PFSK-1 (cell line): Measurements from ENCODE around the gene TBC1D25.

Experiments
- FOXP2 ChIP-seq: optimal IDR thresholded peaks from 2 replicates; pipeline ENCODE3; 2011; ENCODE audit warnings: borderline replicate concordance, control low read depth, inconsistent platforms; ENCODE audit not compliant: insufficient read depth; ENCODE audit errors: extremely low read length, extremely low read depth
- POLR2AphosphoS5 ChIP-seq: IDR thresholded peaks from 2 replicates; pipeline ENCODE4 v1.6.1; 2012; ENCODE audit warnings: low read depth, mild to moderate bottlenecking, control low read depth, low read length, moderate library complexity
- SIN3A ChIP-seq: IDR thresholded peaks from 2 replicates; pipeline ENCODE4 v1.6.1; 2012; ENCODE audit warnings: mild to moderate bottlenecking, low read length, moderate library complexity, borderline replicate concordance; ENCODE audit not compliant: insufficient read depth
- TAF1 ChIP-seq: IDR thresholded peaks from 2 replicates; pipeline ENCODE4 v1.6.1; 2012; ENCODE audit warnings: low read length, control low read depth, borderline replicate concordance; ENCODE audit not compliant: insufficient read depth
- TF ChIP-seq, protein P1 (sequence below), 2 experiments: IDR thresholded peaks; 2 replicates each; pipeline versions ENCODE4 v1.6.1 to v1.8.0; 2011 to 2012; ENCODE audit warnings: low read depth in 2 of 2, low read length in 2 of 2, control low read depth in 1 of 2, inconsistent platforms in 1 of 2, mild to moderate bottlenecking in 1 of 2, moderate library complexity in 1 of 2; ENCODE audit not compliant: insufficient read depth in 1 of 2

TBC1D25 gene

GRCh38 chrX:48574270-48575266 is 35.1 kb downstream of the TBC1D25 start, which contains the start of gene RBM3:
Gene RBM3, plus strand, starts transcription at chrX:48574484. Its CDS starts 697 bp downstream, at chrX:48575181.
- TF ChIP-seq POLR2AphosphoS5 (peak; percentile 92), TAF1 (peak; percentile 39; the same call in 1 of the 2 replicates), FOXP2 (peak; percentile 70), SIN3A (no peak)
- TF ChIP-seq, protein P1, sequence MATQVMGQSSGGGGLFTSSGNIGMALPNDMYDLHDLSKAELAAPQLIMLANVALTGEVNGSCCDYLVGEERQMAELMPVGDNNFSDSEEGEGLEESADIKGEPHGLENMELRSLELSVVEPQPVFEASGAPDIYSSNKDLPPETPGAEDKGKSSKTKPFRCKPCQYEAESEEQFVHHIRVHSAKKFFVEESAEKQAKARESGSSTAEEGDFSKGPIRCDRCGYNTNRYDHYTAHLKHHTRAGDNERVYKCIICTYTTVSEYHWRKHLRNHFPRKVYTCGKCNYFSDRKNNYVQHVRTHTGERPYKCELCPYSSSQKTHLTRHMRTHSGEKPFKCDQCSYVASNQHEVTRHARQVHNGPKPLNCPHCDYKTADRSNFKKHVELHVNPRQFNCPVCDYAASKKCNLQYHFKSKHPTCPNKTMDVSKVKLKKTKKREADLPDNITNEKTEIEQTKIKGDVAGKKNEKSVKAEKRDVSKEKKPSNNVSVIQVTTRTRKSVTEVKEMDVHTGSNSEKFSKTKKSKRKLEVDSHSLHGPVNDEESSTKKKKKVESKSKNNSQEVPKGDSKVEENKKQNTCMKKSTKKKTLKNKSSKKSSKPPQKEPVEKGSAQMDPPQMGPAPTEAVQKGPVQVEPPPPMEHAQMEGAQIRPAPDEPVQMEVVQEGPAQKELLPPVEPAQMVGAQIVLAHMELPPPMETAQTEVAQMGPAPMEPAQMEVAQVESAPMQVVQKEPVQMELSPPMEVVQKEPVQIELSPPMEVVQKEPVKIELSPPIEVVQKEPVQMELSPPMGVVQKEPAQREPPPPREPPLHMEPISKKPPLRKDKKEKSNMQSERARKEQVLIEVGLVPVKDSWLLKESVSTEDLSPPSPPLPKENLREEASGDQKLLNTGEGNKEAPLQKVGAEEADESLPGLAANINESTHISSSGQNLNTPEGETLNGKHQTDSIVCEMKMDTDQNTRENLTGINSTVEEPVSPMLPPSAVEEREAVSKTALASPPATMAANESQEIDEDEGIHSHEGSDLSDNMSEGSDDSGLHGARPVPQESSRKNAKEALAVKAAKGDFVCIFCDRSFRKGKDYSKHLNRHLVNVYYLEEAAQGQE (IDR thresholded peaks at IDR 0.05; ENCODE audit: insufficient read depth in 1 of 2, low read depth in 2 of 2, low read length in 2 of 2), result no peak

- no peak for TF ChIP-seq POLR2AphosphoS5
- TF ChIP-seq, protein P1 (IDR thresholded peaks at IDR 0.05; ENCODE audit: insufficient read depth in 1 of 2, low read depth in 2 of 2, low read length in 2 of 2), result no peak
- TF ChIP-seq SIN3A, result no peak
- no peak for TF ChIP-seq TAF1
- no peak for TF ChIP-seq FOXP2
Observed at GRCh38 chrX:48575642-48576041, 36.1 kb downstream of the TBC1D25 start.

DNA sequence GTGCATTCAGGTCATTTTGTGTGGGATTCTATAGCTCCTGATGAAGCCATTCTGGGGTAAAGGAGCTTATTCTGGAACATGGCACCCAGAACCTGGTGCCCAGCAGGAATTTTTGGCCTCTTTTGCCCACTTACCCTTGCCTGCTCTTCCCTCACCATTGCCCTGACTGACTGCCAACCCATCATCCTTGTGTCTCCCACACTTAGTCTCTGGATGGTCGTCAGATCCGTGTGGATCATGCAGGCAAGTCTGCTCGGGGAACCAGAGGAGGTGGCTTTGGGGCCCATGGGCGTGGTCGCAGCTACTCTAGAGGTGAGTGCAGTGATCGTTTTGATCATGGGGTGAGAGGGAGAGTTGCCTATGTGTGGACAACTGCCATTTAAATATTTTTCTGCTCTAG is 36.6 kb downstream of the TBC1D25 start:
- TF ChIP-seq POLR2AphosphoS5 (no peak), TAF1 (no peak), FOXP2 (no peak), SIN3A (no peak)
- TF ChIP-seq, protein P1 (IDR thresholded peaks at IDR 0.05; ENCODE audit: insufficient read depth in 1 of 2, low read depth in 2 of 2, low read length in 2 of 2), result no peak

DNA sequence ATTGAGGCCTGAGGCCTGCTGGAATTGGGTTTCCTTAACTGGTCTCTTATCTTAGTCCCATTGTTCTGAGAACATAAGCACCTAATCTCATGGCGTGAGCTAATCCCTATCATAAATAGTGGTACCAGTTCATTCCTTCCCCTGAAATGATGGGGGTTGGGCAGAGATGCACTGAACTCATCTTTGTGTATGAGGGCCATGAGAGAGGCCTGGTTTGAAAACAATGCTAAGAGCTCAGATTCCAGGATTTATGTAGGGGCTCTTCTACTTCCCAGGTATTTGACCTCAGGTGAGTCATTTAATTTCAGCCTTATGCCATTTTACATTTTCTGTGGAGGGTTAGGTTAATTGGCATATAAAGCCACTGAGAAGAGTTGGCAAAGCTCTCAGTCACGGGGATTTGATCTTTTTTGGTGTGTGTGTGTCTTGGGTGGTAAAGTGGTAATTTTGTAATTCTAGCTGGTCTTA is 39.2 kb downstream of the TBC1D25 start:
- TF ChIP-seq POLR2AphosphoS5 (peak; percentile 48; the same call in 1 of the 2 replicates), SIN3A (no peak)

- TF ChIP-seq TAF1 (no peak), POLR2AphosphoS5 (peak; percentile 18)
- TF ChIP-seq, protein P1 (IDR thresholded peaks at IDR 0.05; ENCODE audit: insufficient read depth in 1 of 2, low read depth in 2 of 2, low read length in 2 of 2), result no peak
Observed at GRCh38 chrX:48579259-48579658, 39.7 kb downstream of the TBC1D25 start.
